GM19238 (cell line): ENCODE data around the gene GAS7.

ENCODE experiments used
- DNase-seq: peaks from one replicate; pipeline ENCODE4 v3.0.0; 2011; ENCODE audit warnings: low spot score; ENCODE audit not compliant: insufficient read length

The GAS7 gene

GRCh38 chr17:10198509-10199249 lies at the start of gene GAS7:
TSS of gene GAS7 (minus strand) at chr17:10198606.
- peak; percentile 52 for DNase-seq

- DNase-seq = no peak
Observed at GRCh38 chr17:10247810-10248209, 49.4 kb upstream of the GAS7 start.

GRCh38 chr17:10243883-10244844 lies 45.8 kb upstream of the GAS7 start:
- no peak for DNase-seq

GRCh38 chr17:10241781-10242180 lies 43.4 kb upstream of the GAS7 start:
- DNase-seq = no peak

DNA sequence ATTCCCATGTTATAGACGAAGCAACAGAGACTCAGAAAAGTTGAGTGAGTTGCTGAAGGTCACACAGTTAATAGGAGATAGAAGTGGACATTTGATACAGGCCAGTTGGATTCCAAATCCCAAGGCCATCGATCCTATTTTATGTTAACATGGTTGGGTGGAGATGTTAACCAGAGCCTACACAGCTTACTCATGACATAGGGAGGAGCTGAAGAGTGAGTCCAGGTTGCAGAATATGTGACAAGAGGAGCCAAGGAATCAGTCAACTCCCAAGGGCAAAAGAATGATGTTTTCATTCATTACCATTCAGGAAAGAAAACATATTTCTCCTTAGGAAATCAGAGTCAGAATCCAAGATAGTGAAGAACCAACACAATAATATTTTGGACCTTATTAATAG lies 40.3 kb upstream of the GAS7 start:
- no peak for DNase-seq

GRCh38 chr17:10234033-10234432 lies 35.6 kb upstream of the GAS7 start:
- no peak for DNase-seq

GRCh38 chr17:10233161-10233560 lies 34.8 kb upstream of the GAS7 start:
- no peak for DNase-seq

- DNase-seq = no peak
Observed at GRCh38 chr17:10229181-10229580, 30.8 kb upstream of the GAS7 start.

GRCh38 chr17:10226930-10227695 lies 28.7 kb upstream of the GAS7 start:
- peak; percentile 66 for DNase-seq

- no peak for DNase-seq
Observed at GRCh38 chr17:10224582-10225195, 26.3 kb upstream of the GAS7 start.

- no peak for DNase-seq
Observed at GRCh38 chr17:10219193-10219592, 20.8 kb upstream of the GAS7 start.

- no peak for DNase-seq
Observed at GRCh38 chr17:10217916-10218315, 19.5 kb upstream of the GAS7 start.

DNA sequence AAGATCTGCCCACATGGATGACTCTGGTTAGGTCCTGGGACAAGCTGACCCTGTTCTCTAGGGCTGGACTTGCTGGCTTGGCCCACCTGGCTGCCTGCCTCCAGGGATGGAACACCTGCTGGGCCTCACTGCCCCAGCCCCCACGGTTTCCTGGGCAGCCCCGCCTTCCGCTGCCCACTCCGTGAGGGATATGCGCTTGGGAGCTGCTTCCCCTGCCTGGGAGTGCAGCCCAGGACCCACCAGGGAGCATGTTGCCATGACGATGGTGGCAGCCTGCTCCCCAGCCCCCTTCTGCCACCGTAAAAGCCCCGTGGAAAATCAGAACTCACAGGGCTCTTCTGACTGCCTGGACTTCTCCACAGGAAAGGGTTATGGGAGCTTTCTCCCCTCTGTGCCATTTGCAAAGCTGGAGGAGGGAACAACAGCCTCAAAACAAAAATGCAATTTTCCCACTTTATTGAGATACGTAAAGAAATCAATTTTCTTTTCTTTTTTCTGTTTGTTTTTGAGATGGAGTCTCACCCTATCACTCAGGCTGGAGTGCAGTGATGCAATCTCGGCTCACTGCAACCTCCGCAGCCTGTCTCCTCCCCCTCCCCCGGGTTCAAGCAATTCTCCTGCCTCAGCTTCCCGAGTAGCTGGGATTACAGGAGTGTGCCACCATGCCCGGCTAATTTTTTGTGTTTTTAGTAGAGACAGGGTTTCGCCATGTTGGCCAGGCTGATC lies 18.0 kb upstream of the GAS7 start:
- no peak for DNase-seq

- DNase-seq = no peak
Observed at GRCh38 chr17:10215286-10215685, 16.9 kb upstream of the GAS7 start.

GRCh38 chr17:10211666-10212065 lies 13.3 kb upstream of the GAS7 start:
- no peak for DNase-seq

DNA sequence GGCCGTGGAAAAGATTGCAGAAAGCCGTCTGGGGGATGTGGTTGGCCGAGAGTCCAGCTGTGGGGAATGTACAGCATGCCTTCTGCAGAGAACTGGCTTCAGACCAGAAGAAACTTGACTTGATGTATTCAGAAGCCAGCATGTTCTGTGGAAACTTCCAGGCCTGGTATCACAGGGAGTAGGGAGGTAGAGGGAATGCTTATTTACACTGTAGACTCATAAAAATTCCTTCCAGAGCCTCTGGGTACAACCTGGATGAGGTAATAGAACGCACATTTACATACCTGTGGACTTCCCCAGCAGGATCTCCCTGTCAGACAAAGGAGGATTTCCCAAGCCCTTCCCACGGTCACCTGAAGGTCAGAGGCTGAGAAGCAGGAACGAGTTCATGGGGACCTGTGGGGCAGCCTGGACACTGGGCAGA lies 11.8 kb upstream of the GAS7 start:
- DNase-seq = no peak

- no peak for DNase-seq
Observed at GRCh38 chr17:10208604-10209193, 10.3 kb upstream of the GAS7 start.

- no peak for DNase-seq
Observed at GRCh38 chr17:10207153-10207552, 8.7 kb upstream of the GAS7 start.

DNA sequence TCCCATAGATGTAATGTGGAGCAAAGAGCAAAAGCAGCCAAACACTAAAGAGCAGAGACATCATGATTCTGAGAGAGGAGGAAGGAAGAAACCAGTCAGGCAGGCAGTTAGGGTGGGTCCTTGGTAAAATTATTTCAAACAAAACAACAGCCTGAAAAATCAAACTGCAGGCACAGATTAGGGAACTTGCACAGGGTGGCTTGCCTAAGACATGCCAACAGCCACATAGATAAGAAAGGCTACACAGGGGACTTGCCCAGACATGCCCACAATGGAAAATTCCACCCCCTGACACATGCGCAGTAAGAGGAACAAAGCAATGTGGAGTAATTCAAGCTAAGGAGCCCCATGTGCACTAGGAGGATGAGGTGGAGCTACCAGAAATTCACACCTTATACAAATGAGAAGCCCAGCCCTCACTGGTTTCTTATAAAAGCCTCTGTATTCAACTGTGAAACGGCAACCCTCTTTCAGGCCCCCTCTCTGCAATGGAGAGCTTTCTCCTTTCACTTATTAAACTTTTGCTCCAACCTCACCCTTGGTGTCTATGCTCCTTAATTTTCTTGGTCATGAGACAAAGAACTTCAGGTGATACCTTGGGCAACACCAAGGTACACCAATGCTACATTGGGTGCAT lies 7.3 kb upstream of the GAS7 start:
- DNase-seq = no peak

DNA sequence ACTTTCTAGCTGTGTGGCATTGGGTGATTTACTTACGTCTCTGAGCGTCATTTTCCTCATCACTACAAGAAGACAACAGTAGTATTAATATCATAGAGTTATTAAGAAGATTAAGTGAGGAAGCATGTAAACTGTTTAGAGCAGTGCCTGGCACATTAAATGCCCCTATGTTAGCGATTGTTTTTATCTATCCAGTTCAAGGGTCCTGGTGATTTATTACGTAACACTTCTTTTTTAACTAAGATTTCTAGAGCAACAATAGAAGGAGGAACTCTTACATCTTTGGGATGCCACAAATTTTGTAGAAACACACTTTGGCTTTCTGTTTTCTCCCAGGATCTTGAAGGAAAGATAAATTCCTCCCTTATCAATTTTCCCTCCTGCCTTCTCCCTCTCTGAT lies 3.3 kb upstream of the GAS7 start:
- no peak for DNase-seq
